NCI-H1694 treated with DMSO at 0.1 percent for 48 hours (cell line): ENCODE results near the gene NFKBIB.
A peak's percentile ranks its signal among the peaks of the same experiment; 100 is the strongest.
"Not testable (repeated sequence)": the region's sequence is repeated elsewhere in the genome, so short reads cannot be mapped to it uniquely, and the experiment has no call there.

Experiments used
- DNase-seq: peaks from one replicate; lab custom pipeline; 2025; lab: John Stamatoyannopoulos, UW

NFKBIB gene, protein sequence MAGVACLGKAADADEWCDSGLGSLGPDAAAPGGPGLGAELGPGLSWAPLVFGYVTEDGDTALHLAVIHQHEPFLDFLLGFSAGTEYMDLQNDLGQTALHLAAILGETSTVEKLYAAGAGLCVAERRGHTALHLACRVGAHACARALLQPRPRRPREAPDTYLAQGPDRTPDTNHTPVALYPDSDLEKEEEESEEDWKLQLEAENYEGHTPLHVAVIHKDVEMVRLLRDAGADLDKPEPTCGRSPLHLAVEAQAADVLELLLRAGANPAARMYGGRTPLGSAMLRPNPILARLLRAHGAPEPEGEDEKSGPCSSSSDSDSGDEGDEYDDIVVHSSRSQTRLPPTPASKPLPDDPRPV

DNA sequence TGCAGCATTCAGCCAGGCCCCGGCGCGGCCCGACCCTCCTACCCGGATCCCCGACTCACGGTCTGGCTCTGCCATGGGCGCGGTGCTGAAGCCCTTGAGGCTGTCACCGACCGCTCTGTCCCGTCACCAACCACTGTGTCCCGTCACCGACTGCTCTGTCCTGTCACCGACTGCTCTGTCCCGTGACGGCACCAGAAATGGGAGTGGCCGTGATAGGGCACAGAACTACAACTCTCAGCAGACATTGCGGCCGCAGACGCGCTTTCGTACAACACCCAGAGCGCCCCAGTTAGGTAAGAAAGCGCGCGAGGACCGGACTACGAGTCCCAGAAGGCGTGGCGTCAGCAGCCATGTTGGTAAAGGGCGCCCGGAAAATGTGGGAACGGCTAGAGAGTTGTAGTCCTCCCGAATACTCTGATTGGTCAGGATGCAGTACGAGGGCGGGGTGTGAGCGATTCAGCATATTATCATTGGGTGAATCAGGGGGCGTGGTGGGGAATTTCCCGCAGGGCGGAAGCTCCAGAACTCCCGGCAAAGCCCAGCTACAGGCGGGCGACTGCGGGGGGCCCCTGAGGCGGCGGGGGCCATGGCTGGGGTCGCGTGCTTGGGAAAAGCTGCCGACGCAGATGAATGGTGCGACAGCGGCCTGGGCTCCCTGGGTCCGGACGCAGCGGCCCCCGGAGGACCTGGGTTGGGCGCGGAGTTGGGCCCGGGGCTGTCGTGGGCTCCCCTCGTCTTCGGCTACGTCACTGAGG, at the start of gene NFKBIB, which contains the start of gene SIRT2:
NFKBIB (plus strand) TSS at position 523 of the 755 bp plus-strand sequence; CDS start at position 587, 64 bp downstream.
SIRT2 (minus strand) TSS at position 172 of the 755 bp plus-strand sequence; CDS start at position 75, 97 bp downstream.
- peak; percentile 99 for DNase-seq

DNA sequence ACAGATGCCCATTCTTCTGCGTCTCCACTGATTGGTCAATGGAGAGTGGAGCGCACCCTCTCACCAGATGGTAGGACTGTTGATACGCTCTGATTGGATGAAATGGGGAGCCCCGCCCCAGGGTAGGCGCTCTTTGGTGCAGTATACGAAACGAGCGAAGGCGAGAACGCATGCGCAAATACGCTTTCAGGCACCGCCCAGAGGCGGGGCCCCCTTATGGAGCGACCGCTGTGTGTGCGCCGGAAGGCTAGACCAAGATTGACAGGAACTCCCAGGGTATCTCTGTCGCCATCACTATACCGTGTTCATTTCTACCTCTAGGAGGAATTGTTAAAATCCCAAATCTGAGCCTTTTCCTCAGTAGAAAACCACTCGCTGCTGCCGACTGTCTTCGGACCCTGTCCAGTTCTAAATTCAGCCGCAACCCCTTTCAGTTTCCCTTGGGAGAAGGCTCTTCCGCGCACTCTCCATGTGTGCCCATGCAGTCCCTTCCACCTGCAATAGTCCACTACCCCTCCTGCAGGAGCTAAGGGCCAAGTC, 49.3 kb upstream of the NFKBIB start:
- DNase-seq: no peak

DNA sequence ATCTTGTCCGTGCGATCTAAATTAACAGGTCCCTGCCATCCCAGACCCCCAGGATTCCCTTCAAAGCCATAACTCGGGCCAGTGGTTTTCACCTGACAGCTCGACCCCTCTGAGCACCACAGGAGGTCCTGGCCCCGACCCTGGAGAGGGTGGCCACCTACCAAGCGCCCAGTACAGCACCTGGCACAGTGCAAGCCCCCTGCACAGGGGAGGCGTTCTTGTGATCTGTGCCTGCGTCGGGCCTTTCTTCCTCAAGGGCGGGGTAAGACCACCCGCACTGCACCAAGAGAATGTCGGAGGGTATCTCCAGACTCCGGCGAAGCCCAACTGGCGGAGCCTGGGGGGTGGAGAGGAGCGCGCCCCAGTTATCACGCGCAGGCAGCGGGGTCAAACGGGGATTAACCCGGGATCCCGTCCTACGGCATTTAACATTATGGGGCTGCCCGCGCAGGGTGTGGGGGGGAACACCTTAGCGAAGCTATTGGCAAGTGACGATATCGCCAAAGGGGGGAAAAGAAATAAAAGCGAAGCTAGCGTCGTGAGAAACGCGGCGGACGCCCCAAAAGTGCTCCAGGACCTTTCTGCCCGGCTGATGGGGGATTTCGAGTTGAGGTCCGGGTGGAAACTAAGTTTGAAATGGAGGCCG, 48.7 kb upstream of the NFKBIB start:
- no peak for DNase-seq

DNA sequence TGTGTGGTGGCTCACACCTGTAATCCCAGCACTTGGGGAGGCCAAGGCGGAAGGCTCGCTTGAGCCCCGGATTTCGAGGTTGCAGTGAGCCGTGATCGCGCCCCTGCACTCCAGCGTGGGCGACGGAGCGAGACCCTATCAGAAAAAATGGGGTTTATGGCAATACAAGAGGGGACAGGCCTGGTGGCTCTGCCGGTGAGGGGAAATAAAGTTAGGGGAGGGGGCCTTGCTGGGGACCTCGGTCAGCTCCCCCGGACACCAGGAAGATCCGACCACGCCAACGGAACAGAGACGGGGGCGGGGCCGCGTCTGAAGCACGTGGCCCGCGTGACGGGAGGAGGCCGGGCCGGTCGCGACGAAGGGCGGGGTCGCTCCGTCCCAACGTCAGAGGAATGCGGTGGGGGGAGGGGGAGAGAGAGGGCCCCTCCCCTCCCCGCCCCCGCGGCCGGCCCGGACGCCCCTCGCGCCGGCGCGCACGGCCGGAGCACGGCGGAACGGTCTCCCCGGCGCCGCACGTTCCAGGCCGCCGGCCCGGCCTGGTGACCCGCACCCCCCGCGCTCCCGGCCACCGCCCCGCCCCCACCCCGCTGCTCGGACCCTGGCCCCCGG, 48.0 kb upstream of the NFKBIB start:
- DNase-seq: peak; percentile 68

DNA sequence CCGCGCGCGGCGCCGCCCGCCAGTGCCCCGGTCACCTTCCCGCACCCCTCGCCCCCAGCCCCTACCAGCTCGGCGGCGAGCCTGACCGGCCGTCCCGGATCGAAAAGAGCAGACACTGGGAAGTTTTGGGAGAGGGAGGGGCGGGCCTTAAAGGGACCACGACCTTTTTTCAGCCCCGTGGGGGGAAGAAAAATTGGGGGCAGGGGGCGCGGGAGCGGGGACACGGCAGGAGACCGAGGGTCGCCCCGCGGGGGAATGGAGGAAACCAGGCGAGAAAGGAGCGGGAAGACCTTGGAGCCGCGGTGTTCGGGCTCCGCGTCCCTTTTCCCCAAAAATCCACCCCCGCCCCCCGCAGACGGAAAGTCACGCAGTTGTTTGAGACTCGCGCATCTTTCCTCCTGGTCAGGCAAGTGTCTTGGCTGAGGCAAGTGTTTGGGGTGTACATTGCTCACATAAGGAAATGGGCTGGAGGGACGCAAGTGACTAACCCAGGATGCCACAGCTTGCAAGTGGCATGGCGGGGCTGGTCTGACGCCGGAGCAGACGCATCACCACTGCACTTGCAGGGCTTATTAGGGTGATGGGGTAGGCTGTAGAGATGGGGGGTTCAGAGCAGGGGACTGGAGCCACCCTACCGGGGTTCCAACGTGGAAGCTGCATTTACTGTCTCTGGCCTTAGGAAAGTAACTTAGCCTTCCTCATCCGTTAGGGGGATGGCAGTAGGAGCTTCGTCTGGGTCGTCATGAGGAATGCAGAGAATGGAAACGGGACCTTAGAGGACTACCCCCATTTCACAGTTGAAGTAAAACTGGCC, 47.3 kb upstream of the NFKBIB start:
- no peak for DNase-seq

DNA sequence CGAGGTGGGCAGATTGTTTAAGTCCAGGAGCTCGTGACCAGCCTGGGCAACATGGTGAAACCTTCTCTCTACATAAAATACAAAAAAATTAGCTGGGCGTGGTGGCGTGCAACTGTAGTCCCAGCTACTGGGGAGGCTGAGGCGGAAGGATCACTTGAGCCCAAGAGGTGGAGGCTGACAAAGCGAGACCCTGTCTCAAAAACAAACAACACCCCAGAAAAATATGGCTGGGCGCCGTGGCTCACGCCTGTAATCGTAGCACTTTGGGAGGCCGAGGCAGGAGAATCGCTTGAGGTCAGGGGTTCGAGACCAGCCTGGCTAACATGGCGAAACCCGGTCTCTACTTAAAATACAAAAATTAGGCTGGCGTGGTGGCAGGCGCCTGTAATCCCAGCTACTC, 46.6 kb upstream of the NFKBIB start:
- DNase-seq: no peak

DNA sequence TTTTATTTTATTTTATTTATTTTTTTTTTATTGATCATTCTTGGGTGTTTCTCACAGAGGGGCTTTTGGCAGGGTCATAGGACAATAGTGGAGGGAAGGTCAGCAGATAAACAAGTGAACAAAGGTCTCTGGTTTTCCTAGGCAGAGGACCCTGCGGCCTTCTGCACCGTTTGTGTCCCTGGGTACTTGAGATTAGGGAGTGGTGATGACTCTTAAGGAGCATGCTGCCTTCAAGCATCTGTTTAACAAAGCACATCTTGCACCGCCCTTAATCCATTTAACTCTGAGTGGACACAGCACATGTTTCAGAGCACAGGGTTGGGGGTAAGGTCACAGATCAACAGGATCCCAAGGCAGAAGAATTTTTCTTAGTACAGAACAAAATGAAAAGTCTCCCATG, 44.8 kb upstream of the NFKBIB start:
- DNase-seq: not testable (repeated sequence)

DNA sequence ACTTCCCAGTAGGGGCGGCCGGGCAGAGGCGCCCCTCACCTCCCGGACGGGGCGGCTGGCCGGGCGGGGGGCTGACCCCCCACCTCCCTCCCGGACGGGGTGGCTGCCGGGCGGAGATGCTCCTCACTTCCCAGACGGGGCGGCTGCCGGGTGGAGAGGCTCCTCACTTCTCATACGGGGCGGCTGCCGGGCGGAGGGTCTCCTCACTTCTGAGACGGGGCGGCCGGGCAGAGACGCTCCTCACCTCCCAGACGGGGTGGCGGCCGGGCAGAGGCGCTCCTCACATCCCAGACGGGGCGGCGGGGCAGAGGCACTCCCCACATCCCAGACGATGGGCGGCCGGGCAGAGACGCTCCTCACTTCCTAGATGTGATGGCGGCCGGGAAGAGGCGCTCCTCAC, 44.0 kb upstream of the NFKBIB start:
- DNase-seq: not testable (repeated sequence)

DNA sequence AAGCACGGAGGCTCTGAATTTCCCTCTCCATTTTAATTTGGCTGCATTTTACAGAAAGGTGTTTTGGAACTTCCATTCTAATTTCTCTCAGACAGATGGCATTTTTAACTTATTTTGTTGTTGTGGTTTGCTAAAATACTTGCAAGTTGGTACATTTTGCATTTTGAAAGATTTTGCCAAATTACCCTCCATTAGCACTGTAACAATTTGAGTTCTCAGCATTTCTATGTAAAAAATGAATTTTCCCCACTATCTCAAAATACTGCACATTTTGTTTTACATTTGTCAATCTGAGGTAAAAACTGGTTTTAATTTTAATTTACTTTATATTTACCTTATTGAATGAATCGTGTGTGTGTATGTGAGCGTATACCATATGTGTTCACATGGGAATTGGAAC, 43.0 kb upstream of the NFKBIB start:
- no peak for DNase-seq

DNA sequence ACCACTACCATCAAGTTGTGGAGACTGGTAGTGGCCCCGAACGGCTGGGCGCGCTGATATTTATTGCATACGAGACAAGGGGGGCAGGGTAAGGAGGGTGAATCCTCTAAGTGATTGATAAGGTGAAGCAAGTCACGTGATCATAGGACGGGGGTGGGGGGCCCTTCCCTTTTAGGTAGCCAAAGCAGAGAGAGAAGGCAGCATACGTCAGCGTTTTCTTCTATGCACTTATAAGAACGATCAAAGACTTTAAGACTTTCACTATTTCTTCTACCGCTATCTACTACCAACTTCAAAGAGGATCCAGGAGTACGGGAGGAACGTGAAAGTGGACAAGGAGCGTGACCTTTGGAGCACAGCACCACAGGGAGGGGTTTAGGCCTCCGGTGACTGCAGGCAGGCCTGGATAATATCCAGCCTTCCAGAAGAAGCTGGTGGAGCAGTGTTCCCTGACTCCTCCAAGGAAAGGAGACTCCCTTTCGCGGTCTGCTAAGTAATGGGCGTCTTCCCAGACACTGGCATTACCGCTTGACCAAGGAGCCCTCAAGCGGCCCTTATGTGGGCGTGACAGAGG, 40.1 kb upstream of the NFKBIB start:
- DNase-seq: not testable (repeated sequence)

DNA sequence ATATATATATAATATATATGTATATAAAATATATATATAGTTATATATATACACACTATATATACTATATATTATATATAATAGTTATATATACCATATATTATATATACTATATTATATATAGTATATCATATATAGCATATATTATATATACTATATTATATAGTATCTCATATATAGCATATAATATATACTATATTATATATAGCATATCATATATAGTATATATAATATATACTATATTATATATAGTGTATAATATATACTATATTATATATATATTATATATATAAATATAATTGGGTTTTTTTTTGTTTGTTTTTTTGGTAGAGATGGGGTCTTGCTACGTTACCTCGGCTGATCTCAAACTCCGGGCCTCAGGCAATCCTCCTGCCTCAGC, 38.4 kb upstream of the NFKBIB start:
- no peak for DNase-seq

DNA sequence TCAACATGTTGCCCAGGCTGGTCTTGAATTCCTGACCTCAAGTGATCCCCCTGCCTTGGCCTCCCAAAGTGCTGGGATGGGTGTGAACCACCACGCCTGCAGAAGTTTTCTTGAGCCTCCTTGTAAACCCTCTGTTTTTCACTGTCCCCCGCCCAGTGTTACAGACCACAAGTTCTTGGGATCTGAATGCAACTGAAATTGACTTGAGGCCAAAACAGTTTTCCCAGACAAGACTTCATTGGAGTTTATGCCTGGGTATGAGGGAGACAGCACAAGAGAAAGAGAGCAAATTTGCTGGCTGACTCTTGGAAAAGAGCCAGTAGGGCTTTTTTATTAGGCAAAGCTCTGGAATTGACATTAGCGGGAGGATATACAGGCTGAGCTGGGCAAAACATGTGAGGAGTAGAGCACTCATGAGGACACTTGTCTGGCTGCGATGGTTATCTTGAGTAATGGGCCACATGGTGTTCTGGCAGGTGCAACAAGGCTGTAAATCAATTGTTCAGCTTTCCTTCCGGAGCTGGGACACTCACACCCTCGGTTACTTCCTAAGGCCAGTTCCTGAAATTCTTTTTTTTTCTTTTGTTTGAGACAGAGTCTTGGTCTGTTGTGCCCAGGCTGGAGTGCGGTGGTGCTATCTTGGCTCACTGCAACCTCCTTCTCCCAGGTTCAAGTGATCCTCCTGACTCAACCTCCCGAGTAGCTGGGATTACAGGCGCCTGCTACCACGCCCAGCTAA, 37.3 kb upstream of the NFKBIB start:
- peak; percentile 9 for DNase-seq

DNA sequence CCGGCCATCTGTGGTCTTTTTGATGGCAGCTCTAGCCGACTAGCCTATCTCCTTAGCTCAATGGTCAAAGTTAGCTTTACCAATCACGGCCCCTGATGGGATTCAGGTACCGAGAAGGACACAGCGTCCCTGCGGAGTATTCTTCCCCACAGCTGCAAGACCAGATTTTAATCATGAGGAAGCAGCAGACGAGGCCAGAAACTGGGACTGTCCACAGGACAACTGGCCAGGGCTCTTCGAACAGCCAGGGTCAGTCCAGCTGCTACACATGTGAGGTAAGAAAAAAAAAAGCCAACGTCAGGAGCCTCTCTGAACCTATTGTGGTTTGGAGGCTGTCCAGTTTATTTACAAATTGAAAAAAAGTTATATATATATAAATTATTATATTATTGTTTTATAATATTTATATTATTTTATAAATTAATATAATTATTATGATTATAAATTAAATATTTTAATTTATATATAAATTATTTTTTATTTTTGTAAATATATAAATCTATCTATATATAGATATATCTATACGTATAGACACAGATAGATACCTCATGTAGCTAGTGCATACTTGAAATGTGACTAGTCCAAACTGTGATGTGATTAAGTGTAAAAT, 32.5 kb upstream of the NFKBIB start:
- no peak for DNase-seq

DNA sequence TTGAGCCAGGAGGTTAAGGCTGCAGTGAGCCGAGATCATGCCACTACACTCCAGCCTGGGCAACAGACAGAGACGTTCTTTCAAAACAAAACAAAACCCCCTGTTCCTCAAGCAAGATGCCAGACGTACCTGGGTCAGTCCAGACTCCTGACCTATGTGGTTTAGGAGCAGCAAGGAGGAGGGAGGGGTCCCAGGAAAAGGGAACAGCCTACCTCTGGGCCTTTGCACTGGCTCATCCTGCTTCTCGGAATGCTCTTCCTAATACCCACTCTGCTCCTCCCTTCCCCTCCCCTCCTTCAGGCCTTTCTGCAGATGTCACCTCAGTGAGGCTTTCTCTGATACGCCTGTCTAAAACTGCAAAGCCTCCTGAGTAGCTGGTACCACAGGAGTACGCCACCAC, 31.2 kb upstream of the NFKBIB start:
- no peak for DNase-seq

DNA sequence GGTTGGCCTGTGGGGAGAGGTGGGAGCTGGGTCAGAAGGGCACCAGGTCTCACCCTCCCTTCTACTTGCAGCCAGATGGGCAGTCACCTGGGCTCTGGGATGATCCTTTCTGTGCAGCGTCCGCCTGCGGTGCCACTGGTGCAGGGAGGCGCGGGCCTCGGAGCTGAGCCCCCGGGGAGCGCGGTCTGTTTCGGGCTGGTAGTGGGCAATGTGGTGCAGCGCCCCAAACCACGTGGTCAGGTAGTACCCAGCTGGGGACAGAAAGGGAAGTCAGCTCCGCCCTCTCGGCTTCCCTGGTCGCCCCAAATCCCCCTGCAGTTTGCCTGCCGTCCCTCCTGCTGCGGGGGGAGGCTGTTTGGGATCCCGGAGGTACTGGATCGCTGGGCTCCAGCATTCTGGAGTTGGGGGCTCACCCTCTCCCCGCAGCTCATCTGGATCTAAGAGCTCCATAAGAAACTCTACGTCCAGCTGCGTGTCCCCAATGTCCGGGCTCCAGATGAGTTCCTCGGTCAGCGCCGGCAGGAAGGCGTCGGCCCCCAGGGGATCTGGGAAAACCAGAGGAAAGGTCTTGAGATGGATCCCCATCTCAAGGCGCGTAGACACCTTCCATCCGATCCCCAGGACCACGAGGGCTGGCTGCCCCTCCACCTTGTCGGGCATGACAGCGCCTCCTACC, 30.5 kb upstream of the NFKBIB start:
- no peak for DNase-seq

DNA sequence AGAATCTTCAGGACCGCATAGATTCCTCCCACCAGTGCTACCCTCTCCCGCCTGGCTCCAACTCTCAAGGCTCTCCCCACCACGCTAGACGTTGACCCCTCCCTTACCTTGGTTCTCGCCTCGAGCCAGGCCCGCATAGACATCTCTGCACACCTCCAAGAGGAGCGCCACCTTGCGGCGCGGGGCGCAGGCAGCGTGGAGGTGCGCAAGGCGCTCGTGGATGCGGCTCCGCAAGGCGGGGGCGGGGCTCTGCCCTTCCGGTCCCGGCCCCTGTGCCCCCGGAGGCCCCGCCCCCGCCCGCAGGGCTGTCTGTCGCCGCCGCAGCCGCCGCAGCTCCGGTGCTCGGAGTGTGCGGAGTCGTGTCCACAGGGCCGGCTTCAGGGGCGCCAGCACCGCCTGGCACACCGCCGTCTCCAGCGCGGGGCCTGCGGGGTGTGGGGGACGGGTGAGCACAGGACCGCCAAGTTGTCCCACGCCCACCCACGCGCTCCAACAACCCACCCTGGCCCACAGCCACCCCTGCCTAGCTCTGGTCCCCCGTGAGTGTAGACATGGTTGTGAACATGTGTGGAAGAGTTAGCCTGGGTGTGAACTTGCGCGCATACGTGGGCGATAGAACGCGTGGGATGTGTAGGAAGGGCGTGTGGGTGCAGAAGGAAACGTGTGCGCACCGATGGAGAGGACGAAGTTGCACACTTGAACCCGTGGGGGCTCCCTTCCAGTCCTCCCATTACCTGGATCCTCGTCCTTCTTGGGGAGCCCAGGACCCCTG, 29.7 kb upstream of the NFKBIB start:
- DNase-seq: no peak

DNA sequence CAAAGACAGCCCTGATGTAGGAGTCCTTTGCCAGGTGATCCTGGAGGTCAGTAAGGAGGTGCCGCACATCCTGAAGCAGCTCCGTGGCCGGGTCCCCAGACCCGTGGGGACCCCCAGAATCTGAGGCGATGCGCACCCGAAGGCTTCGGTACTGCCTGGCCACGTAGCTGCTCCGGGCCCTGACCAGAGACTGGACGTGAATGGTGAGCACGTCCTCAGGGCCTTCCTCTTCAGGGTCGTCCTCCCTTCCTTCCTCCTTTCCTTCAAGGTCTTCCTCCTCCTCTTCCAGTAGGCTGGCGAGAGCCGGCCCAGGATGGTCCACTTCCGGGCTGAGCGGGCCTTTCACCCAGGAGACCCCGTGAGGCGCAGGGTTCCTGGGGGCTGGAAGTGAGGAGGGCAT, 29.2 kb upstream of the NFKBIB start:
- DNase-seq: no peak

DNA sequence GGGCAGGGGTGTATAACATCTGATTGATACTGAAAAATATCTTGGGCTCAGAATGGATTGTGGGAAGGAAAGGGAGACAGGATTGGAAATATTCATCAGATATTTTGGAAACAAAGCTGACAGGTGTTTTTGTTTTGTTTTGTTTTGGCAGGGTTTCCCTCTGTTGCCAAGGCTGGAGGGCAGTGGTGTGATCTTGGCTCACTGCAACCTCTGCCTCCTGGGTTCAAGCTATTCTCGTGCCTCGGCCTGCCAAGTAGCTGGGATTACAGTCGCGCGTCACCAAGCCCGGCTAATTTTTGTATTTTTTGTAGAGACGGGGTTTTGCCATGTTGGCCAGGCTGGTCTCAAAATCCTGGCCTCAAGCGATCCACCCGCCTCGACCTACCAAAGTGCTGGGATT, 26.4 kb upstream of the NFKBIB start:
- not testable (repeated sequence) for DNase-seq
